ENCODE measurements around the gene GRWD1. TPM values are rescaled to one million over a fixed set of nuclear protein-coding genes. Genes with fewer than 3 reads are reported as not detected.

The GRWD1 gene
- total RNA-seq, 2 donors from 2014 or later = 34.9 to 72.9 TPM

GRCh38 chr19:48461651-48461981, 15.8 kb downstream of the GRWD1 start:
- Mint-ChIP-seq H3K4me3 (no peak overlapping the region), H3K27me3 (no peaks in the 10 kb centered on the region), H3K27ac (no peak overlapping the region), H3K9me3 (no peaks in the 10 kb centered on the region), H3K36me3 (ENCODE audit: low read depth) (peaks cover 46% of the 10 kb centered on the region), H3K4me1 (no peaks in the 10 kb centered on the region)
- no peak for ATAC-seq (replicated peaks)

- Mint-ChIP-seq H3K9me3 (no peaks in the 10 kb centered on the region), H3K4me1 (no peaks in the 10 kb centered on the region), H3K4me3 (no peak overlapping the region), H3K27ac (no peak overlapping the region), H3K27me3 (no peaks in the 10 kb centered on the region), H3K36me3 (ENCODE audit: low read depth) (peaks cover 41% of the 10 kb centered on the region)
- no peak for ATAC-seq (replicated peaks)
These were observed 16.3 kb downstream of the GRWD1 start for GRCh38 chr19:48461982-48462655.

- ATAC-seq (replicated peaks) = no peak
These were observed 19.4 kb downstream of the GRWD1 start for GRCh38 chr19:48465215-48465614.

GRCh38 chr19:48466561-48467325, 21.0 kb downstream of the GRWD1 start:
- Mint-ChIP-seq H3K36me3 (ENCODE audit: low read depth) (peaks cover 22% of the 10 kb centered on the region), H3K27ac (no peak overlapping the region)

More at GRCh38 chr19:48465215-48465614, 19.4 kb downstream of the GRWD1 start:
- Mint-ChIP-seq H3K4me3 (no peak overlapping the region), H3K27me3 (no peaks in the 10 kb centered on the region), H3K4me1 (no peaks in the 10 kb centered on the region), H3K36me3 (ENCODE audit: low read depth) (peaks cover 17% of the 10 kb centered on the region), H3K27ac (peak overlapping the region; percentile 65), H3K9me3 (no peaks in the 10 kb centered on the region)

GRCh38 chr19:48468772-48469288, 23.0 kb downstream of the GRWD1 start:
- Mint-ChIP-seq H3K4me3 (peak overlapping the region; percentile 80), H3K9me3 (no peaks in the 10 kb centered on the region), H3K36me3 (ENCODE audit: low read depth) (peaks cover 30% of the 10 kb centered on the region), H3K27ac (peak overlapping the region; percentile 79), H3K4me1 (peaks cover 5% of the 10 kb centered on the region), H3K27me3 (no peaks in the 10 kb centered on the region)
- peak; percentile 92 for ATAC-seq (replicated peaks)

More at GRCh38 chr19:48466561-48467325, 21.0 kb downstream of the GRWD1 start:
- H3K27me3 Mint-ChIP-seq = no peaks in the 10 kb centered on the region
- no peaks in the 10 kb centered on the region for H3K9me3 Mint-ChIP-seq
- peaks cover 5% of the 10 kb centered on the region for H3K4me1 Mint-ChIP-seq
- ATAC-seq (replicated peaks) = no peak
- no peak overlapping the region for H3K4me3 Mint-ChIP-seq

GRCh38 chr19:48469289-48469881, 23.6 kb downstream of the GRWD1 start, which contains the start of gene CYTH2:
Gene CYTH2 (plus strand): TSS chr19:48469369. CDS start chr19:48469508, 139 bp downstream.
- H3K9me3 Mint-ChIP-seq = no peaks in the 10 kb centered on the region
- peak within 1 kb of the TSS; percentile 80 for H3K4me3 Mint-ChIP-seq
- ATAC-seq (replicated peaks) = peak; percentile 30
- peak within 1 kb of the TSS; percentile 79 for H3K27ac Mint-ChIP-seq
- H3K4me1 Mint-ChIP-seq = peaks cover 7% of the 10 kb centered on the region
- peaks cover 32% of the 10 kb centered on the region for H3K36me3 Mint-ChIP-seq (ENCODE audit: low read depth)
- no peaks in the 10 kb centered on the region for H3K27me3 Mint-ChIP-seq

GRCh38 chr19:48469934-48470680, 24.3 kb downstream of the GRWD1 start:
- H3K27ac Mint-ChIP-seq = peak overlapping the region; percentile 20
- no peaks in the 10 kb centered on the region for H3K27me3 Mint-ChIP-seq
- H3K4me1 Mint-ChIP-seq = peaks cover 9% of the 10 kb centered on the region
- peak overlapping the region; percentile 80 for H3K4me3 Mint-ChIP-seq
- peaks cover 40% of the 10 kb centered on the region for H3K36me3 Mint-ChIP-seq (ENCODE audit: low read depth)
- no peak for ATAC-seq (replicated peaks)
- no peaks in the 10 kb centered on the region for H3K9me3 Mint-ChIP-seq

- Mint-ChIP-seq H3K9me3 (no peaks in the 10 kb centered on the region), H3K27ac (peak overlapping the region; percentile 66), H3K36me3 (ENCODE audit: low read depth) (peaks cover 47% of the 10 kb centered on the region), H3K4me1 (peaks cover 9% of the 10 kb centered on the region), H3K4me3 (peak overlapping the region; percentile 16), H3K27me3 (no peaks in the 10 kb centered on the region)
- ATAC-seq (replicated peaks) = no peak
These were observed 25.1 kb downstream of the GRWD1 start for GRCh38 chr19:48470856-48471255.

- Mint-ChIP-seq H3K4me1 (peaks cover 9% of the 10 kb centered on the region), H3K4me3 (no peak overlapping the region), H3K36me3 (ENCODE audit: low read depth) (peaks cover 49% of the 10 kb centered on the region), H3K27me3 (no peaks in the 10 kb centered on the region), H3K27ac (no peak overlapping the region), H3K9me3 (no peaks in the 10 kb centered on the region)
- no peak for ATAC-seq (replicated peaks)
These were observed 26.1 kb downstream of the GRWD1 start for GRCh38 chr19:48471836-48472235.

- no peaks in the 10 kb centered on the region for H3K27me3 Mint-ChIP-seq
- peaks cover 9% of the 10 kb centered on the region for H3K4me1 Mint-ChIP-seq
- H3K36me3 Mint-ChIP-seq (ENCODE audit: low read depth) = peaks cover 49% of the 10 kb centered on the region
- ATAC-seq (replicated peaks) = no peak
- peak overlapping the region; percentile 25 for H3K27ac Mint-ChIP-seq
- no peaks in the 10 kb centered on the region for H3K9me3 Mint-ChIP-seq
- H3K4me3 Mint-ChIP-seq = no peak overlapping the region
These were observed 27.6 kb downstream of the GRWD1 start for GRCh38 chr19:48473161-48473966.

GRCh38 chr19:48474084-48474592, 28.4 kb downstream of the GRWD1 start:
- H3K27me3 Mint-ChIP-seq = no peaks in the 10 kb centered on the region
- H3K9me3 Mint-ChIP-seq = no peaks in the 10 kb centered on the region
- H3K4me3 Mint-ChIP-seq = no peak overlapping the region
- peaks cover 9% of the 10 kb centered on the region for H3K4me1 Mint-ChIP-seq
- H3K36me3 Mint-ChIP-seq (ENCODE audit: low read depth) = peaks cover 49% of the 10 kb centered on the region
- H3K27ac Mint-ChIP-seq = peak overlapping the region; percentile 56
- no peak for ATAC-seq (replicated peaks)

GRCh38 chr19:48475369-48476068, 29.7 kb downstream of the GRWD1 start:
- Mint-ChIP-seq H3K27ac (peak overlapping the region; percentile 33), H3K36me3 (ENCODE audit: low read depth) (peaks cover 49% of the 10 kb centered on the region), H3K27me3 (no peaks in the 10 kb centered on the region), H3K9me3 (no peaks in the 10 kb centered on the region), H3K4me3 (no peak overlapping the region), H3K4me1 (peaks cover 15% of the 10 kb centered on the region)
- ATAC-seq (replicated peaks) = no peak

- H3K9me3 Mint-ChIP-seq = no peaks in the 10 kb centered on the region
- no peak for ATAC-seq (replicated peaks)
- no peak overlapping the region for H3K4me3 Mint-ChIP-seq
- H3K4me1 Mint-ChIP-seq = peaks cover 16% of the 10 kb centered on the region
- H3K27ac Mint-ChIP-seq = peak overlapping the region; percentile 33
- no peaks in the 10 kb centered on the region for H3K27me3 Mint-ChIP-seq
- H3K36me3 Mint-ChIP-seq (ENCODE audit: low read depth) = peaks cover 43% of the 10 kb centered on the region
These were observed 30.4 kb downstream of the GRWD1 start for GRCh38 chr19:48476176-48476575.

All from activated T-helper 17 cell treated with anti-CD3 and anti-CD28 coated beads, Interleukin-2, amount 50 U/mL, for 72 hours (primary cell).